Stimulated activated naive CD8-positive, alpha-beta T cell treated with anti-CD3 and anti-CD28 coated beads, Interleukin-15, Interleukin-2, amounts not matched to agents 100 ng/mL and 50 ng/mL, for 24 hours (primary cell): Measurements from ENCODE around the gene MTA1.
A peak's percentile ranks its signal among the peaks of the same experiment; 100 is the strongest.

Experiments used
- H3K27ac Mint-ChIP-seq: one replicate; pipeline ENCODE4 v1.8.0; 2021; ENCODE audit warnings: mild to moderate bottlenecking, mixed read lengths
- H3K27me3 Mint-ChIP-seq: one replicate; pipeline ENCODE4 v1.8.0; 2021; ENCODE audit warnings: mixed read lengths
- H3K36me3 Mint-ChIP-seq: one replicate; pipeline ENCODE4 v1.8.0; 2021; ENCODE audit warnings: low read depth, mixed read lengths
- H3K4me1 Mint-ChIP-seq: one replicate; pipeline ENCODE4 v1.8.0; 2021; ENCODE audit warnings: low read depth, mixed read lengths
- H3K4me3 Mint-ChIP-seq: one replicate; pipeline ENCODE4 v1.8.0; 2021; ENCODE audit warnings: mild to moderate bottlenecking, mixed read lengths
- H3K9me3 Mint-ChIP-seq: one replicate; pipeline ENCODE4 v1.8.0; 2021; ENCODE audit warnings: mixed read lengths

MTA1 gene

DNA sequence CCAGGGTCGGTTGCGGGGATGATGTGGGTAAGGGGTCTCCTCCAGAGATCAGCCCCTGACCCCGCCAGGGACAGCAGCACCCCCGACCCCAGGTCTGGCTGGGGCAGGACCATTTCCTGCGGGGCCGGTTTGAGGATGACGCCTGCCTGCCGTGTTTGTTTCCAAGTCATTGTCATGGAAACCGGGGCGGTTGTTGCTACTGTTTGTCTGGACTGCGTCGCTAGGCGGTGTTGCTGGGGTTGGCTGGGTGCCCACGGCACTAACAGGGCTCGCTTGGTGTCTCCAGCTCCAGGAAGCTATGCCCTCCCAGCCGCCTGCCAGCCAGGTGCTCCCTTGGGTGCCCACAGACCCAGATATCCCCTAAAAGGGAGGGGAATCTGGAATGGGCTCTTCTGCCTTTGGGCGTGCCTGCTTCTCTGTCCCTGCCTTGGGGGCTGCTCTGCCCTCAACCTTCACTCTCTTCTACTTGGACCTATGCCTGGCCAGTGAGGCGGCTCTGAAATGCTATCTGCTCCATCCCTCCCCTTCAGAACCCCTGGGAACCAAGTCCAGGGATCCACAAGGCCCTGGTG, 62.3 kb downstream of the MTA1 start:
- peaks cover 57% of the 10 kb centered on the region for H3K4me1 Mint-ChIP-seq
- peak overlapping the region; percentile 77 for H3K4me3 Mint-ChIP-seq
- no peaks in the 10 kb centered on the region for H3K36me3 Mint-ChIP-seq
- peak overlapping the region; percentile 95 for H3K27ac Mint-ChIP-seq
- peaks cover 8% of the 10 kb centered on the region for H3K27me3 Mint-ChIP-seq
- no peaks in the 10 kb centered on the region for H3K9me3 Mint-ChIP-seq

DNA sequence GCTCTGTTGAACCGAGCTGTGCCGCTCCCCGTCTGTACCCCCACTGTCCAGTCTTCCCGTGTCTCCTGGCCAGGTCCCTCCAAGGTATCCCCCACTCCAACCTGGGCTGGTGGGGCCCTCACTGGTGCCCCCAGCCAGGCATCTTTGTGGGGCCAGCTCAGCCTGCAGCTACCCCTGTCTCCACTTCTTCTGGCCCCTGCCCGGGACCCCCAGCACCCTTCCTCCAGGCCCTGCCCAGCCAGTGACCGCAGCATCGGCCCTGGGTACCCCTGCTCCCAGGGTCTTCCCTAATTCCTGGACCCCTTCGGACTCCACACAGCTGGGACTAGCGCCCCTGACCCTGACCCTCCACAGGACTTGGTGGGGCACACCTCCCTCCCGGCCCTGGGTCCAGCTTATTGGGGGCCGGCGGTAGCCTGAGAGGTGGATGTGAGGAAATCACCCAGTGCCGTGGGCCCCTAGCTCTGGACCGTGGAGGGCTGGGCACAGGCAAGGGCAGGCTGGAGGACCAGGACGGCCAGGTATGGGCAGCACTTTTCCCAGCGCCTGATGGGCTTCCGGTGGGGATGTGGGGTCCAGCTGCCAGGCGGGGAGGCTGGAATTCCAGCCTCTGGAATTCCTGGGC, 63.0 kb downstream of the MTA1 start:
- Mint-ChIP-seq H3K4me1 (peaks cover 51% of the 10 kb centered on the region), H3K27me3 (peaks cover 3% of the 10 kb centered on the region), H3K36me3 (no peaks in the 10 kb centered on the region), H3K9me3 (no peaks in the 10 kb centered on the region), H3K4me3 (peak overlapping the region; percentile 77), H3K27ac (peak overlapping the region; percentile 95)

DNA sequence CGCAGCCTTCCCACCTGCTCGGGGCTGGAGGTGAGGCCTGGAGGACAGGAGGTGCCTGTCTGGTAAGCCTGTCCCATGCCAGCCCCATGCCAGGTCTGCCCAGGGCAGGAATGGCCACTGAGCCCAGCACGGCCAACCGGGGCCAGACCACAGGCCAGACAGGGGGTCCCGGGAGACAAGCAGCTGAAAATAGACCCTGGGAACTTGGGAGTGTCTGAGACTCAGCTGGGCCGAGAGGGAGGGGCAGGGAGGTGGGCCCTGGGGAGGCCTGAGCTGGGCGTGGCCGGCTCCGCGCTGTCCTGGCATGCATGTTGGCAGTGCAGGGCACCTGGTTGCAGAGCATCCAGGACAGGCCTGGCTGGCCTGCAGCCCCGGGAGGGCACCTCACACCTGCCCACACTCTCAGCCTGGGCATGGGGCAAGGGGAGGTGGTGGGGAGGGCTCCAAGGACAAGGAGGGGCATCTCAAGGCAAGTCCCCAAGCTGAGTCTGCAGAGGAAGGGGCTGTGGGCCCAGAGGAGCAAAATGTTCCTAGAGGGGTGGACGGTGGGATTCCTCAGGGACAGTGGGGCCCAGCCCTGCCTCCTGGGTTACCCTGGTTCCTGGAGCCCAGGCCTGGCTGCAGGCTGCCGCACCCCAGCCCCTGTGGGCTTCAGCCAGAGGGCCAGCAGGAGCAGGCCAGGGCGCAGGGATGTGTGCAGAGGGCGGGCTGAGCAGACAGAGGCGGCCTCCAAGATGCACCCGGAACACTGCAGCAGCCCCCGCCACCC, 63.9 kb downstream of the MTA1 start:
- Mint-ChIP-seq H3K4me3 (no peak overlapping the region), H3K27ac (no peak overlapping the region)

DNA sequence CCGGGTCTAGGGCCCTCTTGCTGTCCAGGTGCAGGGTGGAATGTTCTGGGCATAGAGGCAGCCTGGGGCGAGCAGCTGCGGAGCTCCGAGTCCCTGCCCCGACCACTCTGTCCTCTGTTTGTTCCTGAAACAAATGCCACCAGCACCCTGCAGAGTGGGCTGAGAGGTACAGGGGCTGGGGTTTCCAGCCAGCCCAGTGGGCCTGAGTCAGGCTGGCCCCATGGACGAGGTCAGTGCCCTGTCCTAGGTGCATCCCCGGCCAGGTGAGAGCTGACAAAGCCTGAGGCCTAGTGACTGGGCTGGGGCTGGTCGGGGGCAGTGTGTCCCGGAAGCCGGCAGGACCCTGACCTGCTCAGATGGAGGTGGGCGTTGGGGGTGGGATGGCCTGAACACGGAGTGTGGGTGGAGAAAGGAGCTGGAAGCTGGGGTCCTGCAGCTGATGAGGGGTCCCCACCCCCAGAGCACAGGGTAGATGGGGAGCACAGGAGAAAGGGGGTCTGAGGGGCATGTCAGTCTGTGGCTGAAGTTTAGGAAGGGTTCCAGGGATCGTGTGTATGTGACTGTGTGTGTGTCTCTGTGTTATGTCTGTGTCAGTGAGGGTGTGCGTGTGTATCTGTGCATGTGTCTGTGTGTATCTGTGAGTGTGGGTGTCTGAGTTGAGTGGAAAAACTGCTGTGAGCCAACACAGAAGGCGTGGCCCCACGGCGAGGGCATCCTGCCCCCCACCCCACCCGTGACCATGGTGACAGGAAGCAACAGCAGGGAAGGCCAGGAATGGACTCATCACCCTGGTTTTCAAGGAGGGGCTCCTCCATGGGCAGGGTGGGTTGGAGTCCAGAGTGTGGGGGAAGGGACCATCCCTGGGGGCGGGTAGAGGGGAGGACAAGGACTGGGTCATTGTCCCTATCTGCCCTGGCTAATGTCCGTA, 64.7 kb downstream of the MTA1 start:
- peaks cover 59% of the 10 kb centered on the region for H3K4me1 Mint-ChIP-seq

More for the DNA sequence above, 63.9 kb downstream of the MTA1 start:
- Mint-ChIP-seq H3K9me3 (no peaks in the 10 kb centered on the region), H3K4me1 (peaks cover 55% of the 10 kb centered on the region), H3K27me3 (peaks cover 3% of the 10 kb centered on the region), H3K36me3 (no peaks in the 10 kb centered on the region)

DNA sequence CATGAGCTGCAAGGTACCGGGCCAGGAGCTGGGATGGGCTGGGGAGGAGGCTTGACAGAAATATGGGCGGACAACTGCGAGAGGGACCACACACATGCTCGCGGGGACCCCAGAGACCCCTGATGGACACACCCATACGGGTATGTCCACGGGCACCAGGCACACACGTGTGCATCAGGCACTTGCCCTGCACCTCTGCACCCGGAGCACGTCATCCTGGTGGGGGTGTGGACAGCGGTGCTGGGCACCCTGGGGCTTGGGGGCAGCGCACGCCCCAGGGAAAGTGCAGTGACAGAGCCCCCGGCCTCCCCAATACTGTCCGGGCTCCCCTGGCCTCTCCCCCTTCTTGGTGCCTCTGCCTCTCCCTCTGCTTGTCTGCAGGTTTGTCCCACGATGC, 65.4 kb downstream of the MTA1 start:
- Mint-ChIP-seq H3K4me3 (no peak overlapping the region), H3K27ac (no peak overlapping the region), H3K27me3 (peaks cover under 1% of the 10 kb centered on the region), H3K4me1 (peaks cover 57% of the 10 kb centered on the region), H3K36me3 (no peaks in the 10 kb centered on the region), H3K9me3 (no peaks in the 10 kb centered on the region)

More for the DNA sequence above, 64.7 kb downstream of the MTA1 start:
- Mint-ChIP-seq H3K27me3 (peaks cover 3% of the 10 kb centered on the region), H3K4me3 (peak overlapping the region; percentile 2), H3K27ac (peak overlapping the region; percentile 43), H3K36me3 (no peaks in the 10 kb centered on the region), H3K9me3 (no peaks in the 10 kb centered on the region)

DNA sequence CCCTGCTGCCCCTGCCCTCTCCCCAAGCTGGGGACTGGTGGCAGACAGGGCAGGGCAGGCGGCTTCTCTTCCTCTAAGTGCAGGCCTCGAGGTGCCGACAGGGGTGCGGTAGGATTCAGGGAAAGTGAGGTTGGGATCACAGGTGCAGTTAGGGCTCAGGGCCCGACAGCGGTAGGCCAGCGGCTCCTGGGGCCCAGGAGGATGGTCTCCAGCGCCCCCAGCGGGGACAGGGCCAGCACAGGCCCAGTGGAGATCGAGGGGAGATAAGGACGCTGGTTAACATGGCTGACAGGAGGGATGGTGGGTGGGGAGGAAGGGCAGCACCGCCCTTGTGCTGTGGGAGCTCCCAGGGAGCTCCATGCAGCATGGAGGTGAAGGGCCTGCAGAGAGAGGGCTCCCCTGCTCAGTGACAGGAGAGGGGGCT, 66.1 kb downstream of the MTA1 start:
- Mint-ChIP-seq H3K9me3 (no peaks in the 10 kb centered on the region), H3K4me1 (peaks cover 52% of the 10 kb centered on the region), H3K36me3 (no peaks in the 10 kb centered on the region), H3K27me3 (no peaks in the 10 kb centered on the region), H3K4me3 (no peak overlapping the region), H3K27ac (peak overlapping the region; percentile 31)

DNA sequence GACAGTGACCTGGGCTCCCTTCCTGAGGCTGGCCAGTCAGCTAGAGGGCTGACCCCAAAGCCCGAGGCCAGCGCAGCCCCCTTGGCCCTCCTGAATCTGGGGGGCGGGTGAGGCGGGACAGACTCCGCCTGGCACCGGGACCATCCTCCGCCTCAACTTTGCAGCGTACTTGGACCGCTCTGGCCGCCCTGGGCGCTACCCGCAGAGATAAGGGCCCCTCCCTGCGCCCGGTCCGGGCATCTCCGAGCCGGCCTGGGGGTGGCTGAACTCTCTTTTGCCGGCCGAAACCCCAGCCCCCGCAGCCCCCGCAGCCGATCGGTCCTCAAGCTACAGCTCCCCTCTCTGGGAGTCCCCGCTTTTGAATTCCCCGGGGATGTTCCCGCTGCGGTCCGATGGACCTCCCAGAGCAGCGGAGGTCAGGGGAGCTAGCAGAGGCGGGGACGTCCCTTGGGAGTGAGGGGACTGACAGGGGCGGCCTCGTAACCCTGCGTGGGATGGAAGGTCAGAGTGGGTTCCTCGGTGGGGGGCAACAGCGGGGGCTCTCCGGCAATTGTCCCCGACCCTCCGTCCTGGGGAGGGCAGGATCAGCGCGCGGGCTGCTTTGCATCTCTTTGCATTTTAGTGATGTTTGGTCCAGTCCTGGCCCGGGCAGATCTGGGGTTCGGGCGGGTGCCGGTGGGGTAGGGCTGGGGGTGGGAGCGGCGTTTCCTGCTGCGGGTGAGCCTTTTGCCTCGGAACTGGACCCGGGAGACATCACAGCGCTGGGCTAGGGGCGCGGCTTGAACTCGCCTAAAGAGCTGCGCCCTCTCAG, 66.7 kb downstream of the MTA1 start, which contains the start of gene CRIP1:
CRIP1 (plus strand) TSS at position 724 of the 811 bp plus-strand sequence. CDS start 374 bp downstream, outside the sequence.
- Mint-ChIP-seq H3K36me3 (no peaks in the 10 kb centered on the region), H3K27me3 (no peaks in the 10 kb centered on the region), H3K4me3 (peak within 1 kb of the TSS; percentile 84), H3K27ac (peak within 1 kb of the TSS; percentile 31), H3K9me3 (no peaks in the 10 kb centered on the region), H3K4me1 (peaks cover 46% of the 10 kb centered on the region)

DNA sequence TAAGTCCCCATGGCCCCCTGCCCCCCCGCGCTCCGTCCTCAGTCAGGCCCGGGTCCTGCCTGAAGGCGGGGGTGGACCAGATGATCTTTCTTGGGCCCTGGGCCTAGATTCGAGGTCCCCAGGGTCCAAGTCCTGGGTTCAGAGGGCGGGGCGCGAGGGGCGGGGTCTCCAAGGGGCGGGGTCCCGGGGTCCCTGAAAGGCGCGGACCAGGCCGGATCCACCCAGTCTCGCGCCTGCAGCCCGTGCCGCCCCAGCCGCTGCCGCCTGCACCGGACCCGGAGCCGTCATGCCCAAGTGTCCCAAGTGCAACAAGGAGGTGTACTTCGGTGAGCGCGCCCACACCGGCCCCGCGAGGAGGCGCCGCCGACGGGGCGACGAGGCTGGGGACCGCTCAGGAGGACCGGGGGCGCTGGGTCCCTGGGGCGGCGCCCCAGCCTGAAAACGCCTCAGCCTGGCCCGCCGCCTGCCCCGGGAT, 67.4 kb downstream of the MTA1 start:
- H3K4me3 Mint-ChIP-seq = peak overlapping the region; percentile 84
- no peaks in the 10 kb centered on the region for H3K27me3 Mint-ChIP-seq
- H3K36me3 Mint-ChIP-seq = no peaks in the 10 kb centered on the region
- no peaks in the 10 kb centered on the region for H3K9me3 Mint-ChIP-seq
- H3K4me1 Mint-ChIP-seq = peaks cover 44% of the 10 kb centered on the region
- no peak overlapping the region for H3K27ac Mint-ChIP-seq

DNA sequence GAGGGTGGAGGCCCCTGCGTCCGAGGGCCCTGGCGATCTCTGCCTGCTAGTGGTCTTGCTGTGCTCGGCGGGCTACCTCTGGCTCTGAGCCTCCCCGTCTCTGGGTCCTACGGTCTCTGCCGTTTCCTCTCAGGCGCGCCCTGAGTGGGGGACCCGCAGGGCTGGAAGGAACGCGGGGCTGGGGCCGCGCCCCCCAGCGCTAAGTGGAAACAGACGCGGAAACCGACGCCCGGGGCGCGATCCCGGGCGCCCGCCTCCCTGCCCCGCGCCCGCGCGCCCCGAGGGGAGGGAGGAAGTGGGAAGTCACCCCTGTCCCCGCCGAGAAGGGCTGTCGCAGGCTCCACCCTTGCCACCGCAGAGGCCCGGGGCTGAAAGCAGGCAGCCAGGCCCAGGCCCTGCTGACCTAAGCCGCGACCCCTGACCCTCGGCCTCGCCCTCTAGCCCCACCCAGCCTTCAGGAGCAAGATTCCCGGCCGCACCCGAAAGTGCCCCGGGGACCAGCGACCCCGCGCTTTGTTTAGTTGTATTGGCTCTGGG, 67.9 kb downstream of the MTA1 start:
- Mint-ChIP-seq H3K27ac (peak overlapping the region; percentile 72), H3K4me1 (peaks cover 41% of the 10 kb centered on the region), H3K9me3 (no peaks in the 10 kb centered on the region), H3K4me3 (peak overlapping the region; percentile 84), H3K27me3 (no peaks in the 10 kb centered on the region), H3K36me3 (no peaks in the 10 kb centered on the region)

DNA sequence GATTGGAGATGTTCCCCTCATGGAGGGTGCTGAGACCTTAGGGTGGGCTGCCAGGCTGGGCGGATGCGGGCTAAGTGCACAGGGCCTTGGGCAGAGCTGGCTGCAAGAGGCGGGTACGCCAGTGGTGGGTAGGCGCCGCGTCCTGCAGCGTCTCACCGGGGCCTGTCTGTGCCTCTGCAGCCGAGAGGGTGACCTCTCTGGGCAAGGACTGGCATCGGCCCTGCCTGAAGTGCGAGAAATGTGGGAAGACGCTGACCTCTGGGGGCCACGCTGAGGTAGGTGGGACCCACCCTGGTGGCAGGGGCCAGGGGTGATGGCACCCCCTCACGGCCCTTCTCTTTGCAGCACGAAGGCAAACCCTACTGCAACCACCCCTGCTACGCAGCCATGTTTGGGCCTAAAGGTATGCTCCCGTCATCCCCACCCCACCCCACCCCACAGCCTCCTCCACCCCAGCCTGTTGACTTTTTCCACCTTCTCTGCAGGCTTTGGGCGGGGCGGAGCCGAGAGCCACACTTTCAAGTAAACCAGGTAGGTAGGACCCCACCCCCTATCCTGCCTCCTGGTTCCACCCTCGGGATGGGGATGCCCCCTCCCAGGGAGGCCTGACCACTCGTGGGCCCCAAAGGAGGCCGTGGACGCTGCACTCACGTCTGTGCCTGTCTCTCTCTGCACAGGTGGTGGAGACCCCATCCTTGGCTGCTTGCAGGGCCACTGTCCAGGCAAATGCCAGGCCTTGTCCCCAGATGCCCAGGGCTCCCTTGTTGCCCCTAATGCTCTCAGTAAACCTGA, 68.6 kb downstream of the MTA1 start:
- Mint-ChIP-seq H3K27me3 (no peaks in the 10 kb centered on the region), H3K27ac (peak overlapping the region; percentile 72), H3K4me3 (peak overlapping the region; percentile 84), H3K36me3 (no peaks in the 10 kb centered on the region), H3K9me3 (no peaks in the 10 kb centered on the region), H3K4me1 (peaks cover 37% of the 10 kb centered on the region)

DNA sequence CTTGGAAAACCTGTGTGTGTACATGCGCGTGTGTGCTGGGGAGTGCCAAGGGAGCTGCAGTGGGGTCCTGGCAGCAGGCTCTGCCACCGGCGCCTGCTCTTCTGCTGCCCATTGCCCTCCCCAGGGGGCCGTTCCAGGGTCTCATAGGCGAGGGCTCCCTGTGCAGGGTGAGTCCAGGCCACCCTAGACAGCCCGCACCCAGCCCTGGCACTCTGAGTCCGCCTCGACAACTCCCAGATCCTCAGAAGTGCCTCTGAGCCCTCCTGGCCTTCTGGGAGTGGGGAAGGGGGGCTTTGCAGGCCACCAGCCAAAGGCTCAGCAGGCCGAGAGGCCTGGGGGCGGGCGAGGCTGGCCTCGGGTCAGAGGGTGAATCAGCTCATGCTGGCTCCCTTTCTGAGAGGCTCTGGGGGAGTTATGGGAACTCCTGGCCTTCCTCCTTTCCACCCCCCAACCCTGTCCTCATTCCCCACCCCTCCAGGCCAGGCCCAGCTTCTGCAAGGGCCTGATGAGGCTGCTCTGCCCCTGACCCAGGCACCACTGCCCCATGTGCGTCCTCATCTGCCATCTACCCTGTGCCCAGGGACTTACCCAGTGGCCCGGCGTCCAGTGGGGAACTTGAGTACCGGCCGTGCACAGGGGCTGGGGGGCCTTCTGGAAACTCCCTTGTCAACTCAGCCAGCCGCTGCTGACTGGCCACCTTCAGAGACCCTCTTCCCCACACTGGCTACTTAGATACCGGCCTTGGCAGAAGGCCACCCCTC, 69.3 kb downstream of the MTA1 start:
- Mint-ChIP-seq H3K4me1 (peaks cover 37% of the 10 kb centered on the region), H3K4me3 (peak overlapping the region; percentile 84), H3K36me3 (no peaks in the 10 kb centered on the region), H3K9me3 (no peaks in the 10 kb centered on the region), H3K27ac (peak overlapping the region; percentile 77), H3K27me3 (no peaks in the 10 kb centered on the region)

DNA sequence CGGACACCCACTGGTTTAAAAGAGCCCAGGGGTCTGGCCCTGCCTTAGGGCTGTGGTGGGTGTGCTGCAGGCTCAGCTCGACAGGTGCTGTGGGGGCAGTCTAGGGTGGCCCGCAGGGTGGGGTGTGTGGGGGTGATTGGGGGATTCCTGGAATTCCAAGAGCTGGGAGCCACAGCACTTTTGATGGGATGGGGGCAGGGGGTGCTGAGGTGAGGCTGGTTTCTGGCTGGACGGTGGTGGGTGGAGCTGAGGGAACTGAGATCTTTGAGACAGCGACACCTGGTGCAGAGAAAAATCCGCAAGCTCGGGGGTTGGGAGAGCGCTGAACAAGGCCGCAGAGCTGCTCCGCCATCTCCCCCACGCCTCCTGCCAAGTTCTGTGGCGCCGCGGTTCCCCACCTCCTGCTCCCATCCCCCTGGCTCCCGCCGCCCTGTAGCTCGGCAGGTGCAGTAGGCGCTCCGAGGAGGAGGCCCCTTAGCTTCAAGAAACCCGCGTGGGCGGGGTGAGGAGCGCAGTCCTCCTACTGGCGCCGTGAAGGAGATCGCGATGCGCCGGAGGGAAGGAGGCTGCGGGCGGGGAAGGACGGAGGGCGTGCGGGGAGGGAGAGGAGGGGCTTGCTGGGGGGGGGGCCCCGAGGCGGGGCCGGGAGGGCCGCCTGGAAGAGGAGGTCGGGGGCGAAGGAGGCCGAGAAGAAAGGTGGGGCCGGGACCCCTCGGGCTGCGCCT, 70.1 kb downstream of the MTA1 start:
- peak overlapping the region; percentile 77 for H3K27ac Mint-ChIP-seq
- H3K36me3 Mint-ChIP-seq = no peaks in the 10 kb centered on the region
- H3K4me3 Mint-ChIP-seq = peak overlapping the region; percentile 80
- H3K27me3 Mint-ChIP-seq = no peaks in the 10 kb centered on the region
- H3K4me1 Mint-ChIP-seq = peaks cover 31% of the 10 kb centered on the region
- H3K9me3 Mint-ChIP-seq = no peaks in the 10 kb centered on the region
